GM18870 (cell line): Measurements from ENCODE around the gene IFT81.
"Not testable (repeated sequence)": the region's sequence is repeated elsewhere in the genome, so short reads cannot be mapped to it uniquely, and the experiment has no call there.

Experiments used
- ATAC-seq: cut with Tn5 transposase; IDR thresholded peaks from one replicate; pipeline ENCODE4 v1.9.1; 2021; ENCODE audit warnings: moderate library complexity; ENCODE audit not compliant: unreplicated experiment

The IFT81 gene

GRCh38 chr12:110244829-110245228 lies 120.7 kb downstream of the IFT81 start:
- ATAC-seq: no peak

GRCh38 chr12:110245369-110245772 lies 121.2 kb downstream of the IFT81 start:
- ATAC-seq: no peak

GRCh38 chr12:110246636-110247339 lies 122.6 kb downstream of the IFT81 start:
- no peak for ATAC-seq

GRCh38 chr12:110247340-110248095 lies 123.4 kb downstream of the IFT81 start:
- no peak for ATAC-seq

GRCh38 chr12:110248096-110248447 lies 123.9 kb downstream of the IFT81 start:
- no peak for ATAC-seq

GRCh38 chr12:110249105-110249504 lies 124.9 kb downstream of the IFT81 start:
- ATAC-seq: no peak

- ATAC-seq: no peak
These were observed 125.6 kb downstream of the IFT81 start for GRCh38 chr12:110249716-110250225.

GRCh38 chr12:110251381-110251780 lies 127.2 kb downstream of the IFT81 start:
- no peak for ATAC-seq

- no peak for ATAC-seq
These were observed 128.6 kb downstream of the IFT81 start for GRCh38 chr12:110252716-110253115.

- no peak for ATAC-seq
These were observed 129.0 kb downstream of the IFT81 start for GRCh38 chr12:110253176-110253575.

GRCh38 chr12:110254971-110255540 lies 130.9 kb downstream of the IFT81 start:
- ATAC-seq: no peak

GRCh38 chr12:110255890-110256456 lies 131.8 kb downstream of the IFT81 start:
- not testable (repeated sequence) for ATAC-seq

- ATAC-seq: no peak
These were observed 132.7 kb downstream of the IFT81 start for GRCh38 chr12:110256780-110257431.

- no peak for ATAC-seq
These were observed 134.3 kb downstream of the IFT81 start for GRCh38 chr12:110258466-110258865.

- ATAC-seq: no peak
These were observed 138.6 kb downstream of the IFT81 start for GRCh38 chr12:110262442-110263388.

- ATAC-seq: no peak
These were observed 142.3 kb downstream of the IFT81 start for GRCh38 chr12:110266381-110266960.

GRCh38 chr12:110266980-110267620 lies 142.9 kb downstream of the IFT81 start:
- ATAC-seq: no peak
